ENCODE data around the gene DAPK2.

DNA sequence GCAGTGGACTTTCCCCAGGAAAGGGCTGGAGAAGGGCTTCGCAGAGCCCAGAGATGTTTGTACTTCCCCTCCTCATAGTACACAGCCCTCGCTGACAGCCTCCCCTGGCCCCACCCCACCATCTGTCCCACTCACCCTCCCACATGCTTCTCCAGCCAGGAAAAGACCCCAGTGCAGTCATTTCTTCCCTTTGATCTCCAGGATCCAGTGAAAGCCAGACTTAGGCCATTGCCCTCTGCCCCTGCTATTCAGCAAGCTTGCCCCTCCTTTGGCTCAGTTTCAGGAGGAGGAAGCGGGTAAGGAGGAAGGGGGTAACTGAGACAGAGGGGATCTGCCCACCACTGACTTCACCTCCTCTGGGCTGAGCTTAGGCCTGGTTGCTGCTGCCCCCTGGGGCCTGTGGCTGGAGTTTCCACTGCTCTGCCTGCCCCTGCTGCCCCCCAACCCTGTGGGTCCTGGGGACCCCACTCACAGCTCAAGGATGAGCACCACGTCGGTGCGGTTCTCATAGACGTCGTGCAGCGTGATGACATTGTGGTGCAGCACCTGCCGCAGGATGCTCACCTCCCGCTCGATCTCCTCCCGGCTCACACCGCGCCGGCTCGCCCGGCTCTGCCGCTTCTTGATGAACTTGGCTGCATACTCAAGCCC, 63.1 kb downstream of the DAPK2 start:
- TF ChIP-seq CREB1 (IDR thresholded peaks at IDR 0.05; ENCODE audit: low read depth): no peak
- TF ChIP-seq, protein P1, sequence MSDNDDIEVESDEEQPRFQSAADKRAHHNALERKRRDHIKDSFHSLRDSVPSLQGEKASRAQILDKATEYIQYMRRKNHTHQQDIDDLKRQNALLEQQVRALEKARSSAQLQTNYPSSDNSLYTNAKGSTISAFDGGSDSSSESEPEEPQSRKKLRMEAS (IDR thresholded peaks at IDR 0.05): no peak
- TF ChIP-seq YY1 (IDR thresholded peaks at IDR 0.05; ENCODE audit: low read depth): no peak
- TF ChIP-seq CEBPB (IDR thresholded peaks at IDR 0.05): no peak
- TF ChIP-seq TEAD4 (IDR thresholded peaks at IDR 0.05): no peak
- TF ChIP-seq FOXM1 (IDR thresholded peaks at IDR 0.05; ENCODE audit: borderline replicate concordance, low read depth): no peak
- TF ChIP-seq, protein P2, sequence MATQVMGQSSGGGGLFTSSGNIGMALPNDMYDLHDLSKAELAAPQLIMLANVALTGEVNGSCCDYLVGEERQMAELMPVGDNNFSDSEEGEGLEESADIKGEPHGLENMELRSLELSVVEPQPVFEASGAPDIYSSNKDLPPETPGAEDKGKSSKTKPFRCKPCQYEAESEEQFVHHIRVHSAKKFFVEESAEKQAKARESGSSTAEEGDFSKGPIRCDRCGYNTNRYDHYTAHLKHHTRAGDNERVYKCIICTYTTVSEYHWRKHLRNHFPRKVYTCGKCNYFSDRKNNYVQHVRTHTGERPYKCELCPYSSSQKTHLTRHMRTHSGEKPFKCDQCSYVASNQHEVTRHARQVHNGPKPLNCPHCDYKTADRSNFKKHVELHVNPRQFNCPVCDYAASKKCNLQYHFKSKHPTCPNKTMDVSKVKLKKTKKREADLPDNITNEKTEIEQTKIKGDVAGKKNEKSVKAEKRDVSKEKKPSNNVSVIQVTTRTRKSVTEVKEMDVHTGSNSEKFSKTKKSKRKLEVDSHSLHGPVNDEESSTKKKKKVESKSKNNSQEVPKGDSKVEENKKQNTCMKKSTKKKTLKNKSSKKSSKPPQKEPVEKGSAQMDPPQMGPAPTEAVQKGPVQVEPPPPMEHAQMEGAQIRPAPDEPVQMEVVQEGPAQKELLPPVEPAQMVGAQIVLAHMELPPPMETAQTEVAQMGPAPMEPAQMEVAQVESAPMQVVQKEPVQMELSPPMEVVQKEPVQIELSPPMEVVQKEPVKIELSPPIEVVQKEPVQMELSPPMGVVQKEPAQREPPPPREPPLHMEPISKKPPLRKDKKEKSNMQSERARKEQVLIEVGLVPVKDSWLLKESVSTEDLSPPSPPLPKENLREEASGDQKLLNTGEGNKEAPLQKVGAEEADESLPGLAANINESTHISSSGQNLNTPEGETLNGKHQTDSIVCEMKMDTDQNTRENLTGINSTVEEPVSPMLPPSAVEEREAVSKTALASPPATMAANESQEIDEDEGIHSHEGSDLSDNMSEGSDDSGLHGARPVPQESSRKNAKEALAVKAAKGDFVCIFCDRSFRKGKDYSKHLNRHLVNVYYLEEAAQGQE (IDR thresholded peaks at IDR 0.05; ENCODE audit: low read depth): no peak
- TF ChIP-seq EGR1 (IDR thresholded peaks at IDR 0.05): no peak
- TF ChIP-seq RAD21 (IDR thresholded peaks at IDR 0.05; ENCODE audit: low read depth): no peak; the same call in 1 of the 2 replicates
- TF ChIP-seq EP300 (IDR thresholded peaks at IDR 0.05; ENCODE audit: borderline replicate concordance): no peak
- no peak for TF ChIP-seq TAF1 (IDR thresholded peaks at IDR 0.05; ENCODE audit: low read depth)

Data from Ishikawa (cell line).